GM19395 (cell line): ENCODE data around the gene SULT2A1.
"Not testable (repeated sequence)": the region's sequence is repeated elsewhere in the genome, so short reads cannot be mapped to it uniquely, and the experiment has no call there.

Experiments
- ATAC-seq: cut with Tn5 transposase; IDR thresholded peaks from one replicate; pipeline ENCODE4 v1.9.1; 2021; ENCODE audit warnings: mild to moderate bottlenecking, moderate library complexity; ENCODE audit not compliant: unreplicated experiment

The SULT2A1 gene

GRCh38 chr19:47886010-47886559 lies at the start of gene SULT2A1:
Gene SULT2A1 (minus strand): TSS chr19:47886315. CDS start chr19:47886257, 58 bp downstream.
- ATAC-seq, result no peak

- ATAC-seq, result not testable (repeated sequence)
Observed at GRCh38 chr19:47928581-47928980, 42.5 kb upstream of the SULT2A1 start.

- not testable (repeated sequence) for ATAC-seq
Observed at GRCh38 chr19:47920107-47920506, 34.0 kb upstream of the SULT2A1 start.

- ATAC-seq, result not testable (repeated sequence)
Observed at GRCh38 chr19:47910191-47910590, 24.1 kb upstream of the SULT2A1 start.

- not testable (repeated sequence) for ATAC-seq
Observed at GRCh38 chr19:47909350-47909749, 23.2 kb upstream of the SULT2A1 start.

GRCh38 chr19:47901370-47901769 lies 15.3 kb upstream of the SULT2A1 start:
- no peak for ATAC-seq

- ATAC-seq, result no peak
Observed at GRCh38 chr19:47899335-47899734, 13.2 kb upstream of the SULT2A1 start.

GRCh38 chr19:47897861-47898260 lies 11.7 kb upstream of the SULT2A1 start:
- no peak for ATAC-seq

GRCh38 chr19:47896773-47897172 lies 10.7 kb upstream of the SULT2A1 start:
- no peak for ATAC-seq

- ATAC-seq, result no peak
Observed at GRCh38 chr19:47896019-47896418, 9.9 kb upstream of the SULT2A1 start.

GRCh38 chr19:47895165-47895782 lies 9.2 kb upstream of the SULT2A1 start:
- no peak for ATAC-seq

- ATAC-seq, result no peak
Observed at GRCh38 chr19:47891923-47892666, 6.0 kb upstream of the SULT2A1 start.

- ATAC-seq, result no peak
Observed at GRCh38 chr19:47891622-47891922, 5.5 kb upstream of the SULT2A1 start.

- no peak for ATAC-seq
Observed at GRCh38 chr19:47890865-47891621, 4.9 kb upstream of the SULT2A1 start.

GRCh38 chr19:47885067-47885463 lies 1.1 kb downstream of the SULT2A1 start:
- ATAC-seq, result no peak

- ATAC-seq, result no peak
Observed at GRCh38 chr19:47882890-47883289, 3.2 kb downstream of the SULT2A1 start.

- no peak for ATAC-seq
Observed at GRCh38 chr19:47881757-47882156, 4.4 kb downstream of the SULT2A1 start.

- ATAC-seq, result not testable (repeated sequence)
Observed at GRCh38 chr19:47879385-47879784, 6.7 kb downstream of the SULT2A1 start.

GRCh38 chr19:47878906-47879305 lies 7.2 kb downstream of the SULT2A1 start:
- no peak for ATAC-seq

- ATAC-seq, result no peak
Observed at GRCh38 chr19:47865166-47865565, 20.9 kb downstream of the SULT2A1 start.

GRCh38 chr19:47863514-47863936 lies 22.6 kb downstream of the SULT2A1 start:
- ATAC-seq, result no peak

GRCh38 chr19:47861630-47862029 lies 24.5 kb downstream of the SULT2A1 start:
- ATAC-seq, result no peak
